ENCODE results near the gene YY1. TPM values are rescaled to one million over a fixed set of nuclear protein-coding genes. Genes with fewer than 3 reads are reported as not detected.

The YY1 gene
- total and polyA plus RNA-seq, 9 of the 15 experiments (the other 6 are each of a cell fraction or from before 2014, with no cell fraction given): 20.8 to 74.2 (median 46.7) TPM

GRCh38 chr14:100192672-100193416 is 46.1 kb upstream of the YY1 start (continued):
- TF ChIP-seq BCLAF1 (IDR thresholded peaks at IDR 0.05; ENCODE audit: borderline replicate concordance in 1 of 2, control insufficient read depth in 1 of 2, low read depth in 2 of 2, low read length in 1 of 2): 0 out of 4 replicates have a peak, but pooled peaks of 1 of the 2 experiments have one; percentile 43
- TF ChIP-seq FOXK1 (CRISPR knock-in tag; IDR thresholded peaks at IDR 0.05; ENCODE audit: borderline replicate concordance): no peak
- TF ChIP-seq SREBF2 (CRISPR knock-in tag; IDR thresholded peaks at IDR 0.05): no peak
- no peak for TF ChIP-seq KLF1 (tag; IDR thresholded peaks at IDR 0.05)
- TF ChIP-seq TCF3 (CRISPR knock-in tag; IDR thresholded peaks at IDR 0.05): no peak; the same call in 1 of the 2 replicates
- no peak for TF ChIP-seq FOSL1 (tag; conservative IDR thresholded peaks at IDR 0.05)
- peak in 1 of 2 experiments; percentile 11; a peak in 1 of 4 replicates for TF ChIP-seq KDM1A (IDR thresholded peaks at IDR 0.05)
- peak; percentile 74 for TF ChIP-seq EP400 (IDR thresholded peaks at IDR 0.05)
- TF ChIP-seq RAD51 (IDR thresholded peaks at IDR 0.05; ENCODE audit: borderline replicate concordance, low read depth): peak; percentile 93
- peak; percentile 94 for TF ChIP-seq REST (IDR thresholded peaks at IDR 0.05; ENCODE audit: borderline replicate concordance)
- TF ChIP-seq REST (CRISPR knock-in tag; IDR thresholded peaks at IDR 0.05; ENCODE audit: low read depth): no peak
- no peak for TF ChIP-seq NELFE (IDR thresholded peaks at IDR 0.05; ENCODE audit: insufficient read depth, insufficient read length)
- peak; percentile 67 for TF ChIP-seq CHD2 (IDR thresholded peaks at IDR 0.05; ENCODE audit: low read depth, low read length)
- TF ChIP-seq CREB1 (IDR thresholded peaks at IDR 0.05): peak; percentile 54; the same call in 1 of the 2 replicates
- peak; percentile 75 for TF ChIP-seq CREB1 (CRISPR knock-in tag; IDR thresholded peaks at IDR 0.05)
- TF ChIP-seq NR1H2 (CRISPR knock-in tag; IDR thresholded peaks at IDR 0.05): no peak
- peak; percentile 55; the same call in 1 of the 2 replicates for TF ChIP-seq ZEB2 (IDR thresholded peaks at IDR 0.05)
- peak; percentile 91 for TF ChIP-seq ARID2 (IDR thresholded peaks at IDR 0.05)
- no peak for TF ChIP-seq DIDO1 (tag; IDR thresholded peaks at IDR 0.05; ENCODE audit: low read depth)
